Natural killer cell (primary cell): ENCODE data around the gene USP30. TPM values are rescaled to one million over a fixed set of nuclear protein-coding genes. Genes with fewer than 3 reads are reported as not detected.

ENCODE experiments used
- ATAC-seq, 3 donors: fragments of 150-1000 bp in 2 of 3; fragments of 200-7000 bp in 1 of 3; cut with Tn5 transposase; 1 replicate in 1 of 3; 2 replicates in 2 of 3; pipeline ENCODE4 v1.10.0; 2021; ENCODE audit warnings: mild to moderate bottlenecking in 2 of 3, moderate library complexity in 2 of 3
- DNase-seq, 2 donors: peaks; one replicate each; pipeline versions ENCODE4 v3.0.0 to v3.0.0-alpha.2; 2013 to 2021; ENCODE audit warnings: mixed read lengths in 1 of 2
- H3K27ac ChIP-seq: one replicate; pipeline ENCODE4 v1.5.1; 2013; ENCODE audit warnings: mild to moderate bottlenecking, low read length
- H3K27me3 ChIP-seq: one replicate; pipeline ENCODE4 v1.6.1; 2013; ENCODE audit warnings: low read length; ENCODE audit not compliant: control insufficient read depth, insufficient read depth
- H3K36me3 ChIP-seq: one replicate; pipeline ENCODE4 v1.6.1; 2013; ENCODE audit warnings: low read length; ENCODE audit not compliant: control insufficient read depth, insufficient read depth
- H3K4me1 ChIP-seq: one replicate; pipeline ENCODE4 v1.6.1; 2013; ENCODE audit warnings: low read length; ENCODE audit not compliant: control insufficient read depth, insufficient read depth
- H3K4me3 ChIP-seq: one replicate; pipeline ENCODE4 v1.5.1; 2013; ENCODE audit warnings: low read length
- H3K9me3 ChIP-seq: one replicate; pipeline ENCODE4 v1.6.1; 2013; ENCODE audit warnings: low read length; ENCODE audit not compliant: control insufficient read depth, insufficient read depth
- H3K27ac Mint-ChIP-seq, 2 donors: one replicate each; pipeline ENCODE4 v1.8.0; 2022; ENCODE audit warnings: mild to moderate bottlenecking in 2 of 2, mixed read lengths in 2 of 2, moderate library complexity in 1 of 2
- H3K27me3 Mint-ChIP-seq, 2 donors: one replicate each; pipeline ENCODE4 v1.8.0; 2022; ENCODE audit warnings: low read depth in 2 of 2, mixed read lengths in 2 of 2
- H3K36me3 Mint-ChIP-seq: one replicate; pipeline ENCODE4 v1.8.0; 2022; ENCODE audit warnings: mixed read lengths
- H3K4me1 Mint-ChIP-seq, 2 donors: one replicate each; pipeline ENCODE4 v1.8.0; 2022; ENCODE audit warnings: mixed read lengths in 2 of 2
- H3K4me3 Mint-ChIP-seq: one replicate; pipeline ENCODE4 v1.8.0; 2022; ENCODE audit warnings: mild to moderate bottlenecking, moderate library complexity, mixed read lengths
- H3K9me3 Mint-ChIP-seq, 2 donors: one replicate each; pipeline ENCODE4 v1.8.0; 2022; ENCODE audit warnings: mixed read lengths in 2 of 2
- WGBS: methylation state at CpG from one replicate; pipeline ENCODE4 v1.1.7; 2013; ENCODE audit warnings: missing lambda C conversion rate; ENCODE audit not compliant: insufficient coverage; 5-methylcytosine and 5-hydroxymethylcytosine counted together
- intact Hi-C: fragments of 100-400 bp; cut with micrococcal nuclease; formaldehyde crosslinking; loops from one replicate; pipeline ENCODE4 v1.14.2; 2022
- total RNA-seq, 4 donors: library from RNA; stranded (reverse); fragments of 120-200 nt in 1 of 4; gene quantifications; one replicate each; pipeline versions ENCODE4 v1.2.3 to v1.2.4, GENCODE V29; 2013 to 2022
- TF ChIP-seq, protein P1 (sequence below): fragments of 200-600 bp; IDR thresholded peaks from one replicate; pipeline ENCODE4 v1.8.0; 2022; ENCODE audit warnings: antibody characterized with exemption

Gene USP30
- total RNA-seq, 3 donors from 2014 or later (not counting 1 experiment from before 2014, with no cell fraction given): 18.4 to 20.8 (median 20.1) TPM

DNA sequence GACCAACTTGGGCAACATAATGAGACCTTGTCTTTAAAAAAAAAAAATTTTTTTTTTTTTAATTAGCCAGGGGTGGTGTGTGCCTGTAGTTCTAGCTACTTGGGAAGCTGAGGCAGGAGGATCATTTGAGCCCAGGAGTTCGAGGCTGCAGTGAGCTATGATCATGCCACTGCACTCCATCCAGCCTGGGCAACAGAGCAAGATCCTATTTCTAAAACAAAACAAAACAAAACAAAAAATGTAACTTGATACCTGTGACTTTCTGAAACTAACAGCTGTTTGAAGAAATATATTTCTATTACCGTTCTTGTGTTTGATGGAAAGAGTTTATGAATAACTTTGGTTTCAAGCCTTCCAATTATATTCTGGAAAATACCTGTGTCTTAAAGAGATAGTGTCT is 62.3 kb downstream of the USP30 start:
- Mint-ChIP-seq H3K9me3 (no peaks in the 10 kb centered on the region), H3K27me3 (no peaks in the 10 kb centered on the region), H3K36me3 (no peaks in the 10 kb centered on the region), H3K4me1 (peaks cover 0 to 9% of the 10 kb centered on the region in 2 donors), H3K4me3 (no peak overlapping the region), H3K27ac (no peak overlapping the region)
- Histone ChIP-seq H3K4me1 (no peaks in the 10 kb centered on the region), H3K9me3 (no peaks in the 10 kb centered on the region), H3K27ac (no peak overlapping the region), H3K36me3 (peaks cover 3% of the 10 kb centered on the region), H3K27me3 (no peaks in the 10 kb centered on the region), H3K4me3 (no peak overlapping the region)
- TF ChIP-seq, protein P1, sequence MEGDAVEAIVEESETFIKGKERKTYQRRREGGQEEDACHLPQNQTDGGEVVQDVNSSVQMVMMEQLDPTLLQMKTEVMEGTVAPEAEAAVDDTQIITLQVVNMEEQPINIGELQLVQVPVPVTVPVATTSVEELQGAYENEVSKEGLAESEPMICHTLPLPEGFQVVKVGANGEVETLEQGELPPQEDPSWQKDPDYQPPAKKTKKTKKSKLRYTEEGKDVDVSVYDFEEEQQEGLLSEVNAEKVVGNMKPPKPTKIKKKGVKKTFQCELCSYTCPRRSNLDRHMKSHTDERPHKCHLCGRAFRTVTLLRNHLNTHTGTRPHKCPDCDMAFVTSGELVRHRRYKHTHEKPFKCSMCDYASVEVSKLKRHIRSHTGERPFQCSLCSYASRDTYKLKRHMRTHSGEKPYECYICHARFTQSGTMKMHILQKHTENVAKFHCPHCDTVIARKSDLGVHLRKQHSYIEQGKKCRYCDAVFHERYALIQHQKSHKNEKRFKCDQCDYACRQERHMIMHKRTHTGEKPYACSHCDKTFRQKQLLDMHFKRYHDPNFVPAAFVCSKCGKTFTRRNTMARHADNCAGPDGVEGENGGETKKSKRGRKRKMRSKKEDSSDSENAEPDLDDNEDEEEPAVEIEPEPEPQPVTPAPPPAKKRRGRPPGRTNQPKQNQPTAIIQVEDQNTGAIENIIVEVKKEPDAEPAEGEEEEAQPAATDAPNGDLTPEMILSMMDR: no peak
- DNase-seq: no peak
- intact Hi-C loops: no loop called here
- WGBS: 100% methylated on average over 1 of the region's 2 CpGs
- no peak for ATAC-seq

DNA sequence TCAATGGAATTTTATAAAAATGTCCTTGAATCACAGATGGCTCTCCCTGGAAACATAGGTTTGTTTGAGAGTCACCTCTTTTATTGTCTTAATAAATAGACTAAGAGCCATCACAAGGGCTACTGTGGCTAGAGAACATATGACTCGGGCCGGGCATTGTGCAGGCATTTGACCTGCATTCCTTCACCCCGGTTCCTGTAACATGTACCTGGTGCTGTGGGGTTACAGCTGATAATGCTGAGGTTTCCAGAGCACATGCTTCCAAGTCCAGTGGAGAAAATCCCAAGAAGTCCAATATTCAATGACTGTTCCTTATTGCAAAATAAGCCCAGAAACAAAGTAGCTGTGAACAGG is 63.0 kb downstream of the USP30 start:
- Histone ChIP-seq H3K27ac (no peak overlapping the region), H3K9me3 (no peaks in the 10 kb centered on the region), H3K4me1 (no peaks in the 10 kb centered on the region), H3K36me3 (no peaks in the 10 kb centered on the region), H3K27me3 (no peaks in the 10 kb centered on the region), H3K4me3 (no peak overlapping the region)
- H3K27ac Mint-ChIP-seq: no peak overlapping the region
- H3K27me3 Mint-ChIP-seq: no peaks in the 10 kb centered on the region
- DNase-seq: no peak
- no peaks in the 10 kb centered on the region for H3K36me3 Mint-ChIP-seq
- no peaks in the 10 kb centered on the region for H3K9me3 Mint-ChIP-seq
- intact Hi-C loops: no loop called here
- ATAC-seq: no peak
- TF ChIP-seq, protein P1: no peak
- no peak overlapping the region for H3K4me3 Mint-ChIP-seq
- 67% methylated on average over 3 of the region's 3 CpGs for WGBS
- peaks cover 0 to 9% of the 10 kb centered on the region in 2 donors for H3K4me1 Mint-ChIP-seq

DNA sequence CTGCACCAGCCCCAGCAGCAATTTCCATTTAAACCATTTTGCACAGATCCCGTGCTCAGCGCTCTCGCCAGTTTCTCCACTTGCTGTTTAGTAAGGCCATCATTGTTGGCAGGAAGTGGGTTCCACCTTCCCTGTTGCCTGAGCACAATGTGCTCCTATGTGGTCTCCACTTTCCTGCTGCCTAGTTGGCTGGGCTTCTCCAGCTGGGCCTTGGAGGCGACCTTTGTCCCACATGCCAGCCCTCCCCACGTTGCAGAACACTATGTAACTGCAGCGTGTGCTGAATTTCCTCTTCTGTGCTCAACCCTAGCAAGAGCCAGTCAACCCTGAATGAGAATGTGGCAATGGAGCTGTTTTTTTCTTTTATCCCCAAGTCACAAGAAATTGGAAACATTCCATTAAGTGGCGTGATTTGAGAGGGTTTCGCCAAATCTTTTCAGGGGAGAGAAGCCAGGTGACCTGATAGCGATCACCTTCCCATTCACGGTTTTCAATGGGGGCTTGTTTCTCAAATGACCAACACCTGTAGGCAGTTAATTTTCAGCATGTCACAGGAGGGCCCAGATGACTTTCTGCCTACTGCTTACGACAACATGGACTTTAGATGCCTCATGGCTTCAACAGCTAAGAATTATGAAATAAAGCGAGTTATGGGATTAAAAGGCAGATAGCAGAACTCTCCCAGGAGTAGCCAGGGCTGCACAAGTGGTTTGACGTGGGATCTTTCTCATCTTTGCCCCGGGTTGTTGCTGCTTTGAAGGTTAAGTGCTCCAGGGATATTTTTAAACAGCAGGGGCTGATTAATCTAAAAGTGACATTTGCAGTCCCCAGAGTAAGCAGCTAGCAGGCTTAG is 63.6 kb downstream of the USP30 start, which contains the start of gene ACACB:
TSS of gene ACACB (plus strand) at position 830 of the 853 bp plus-strand sequence. CDS start 22,819 bp downstream, outside the sequence.
- H3K27ac Mint-ChIP-seq: no peak within 1 kb of the TSS
- Histone ChIP-seq H3K27me3 (no peaks in the 10 kb centered on the region), H3K27ac (no peak within 1 kb of the TSS), H3K4me3 (no peak within 1 kb of the TSS), H3K36me3 (no peaks in the 10 kb centered on the region), H3K4me1 (no peaks in the 10 kb centered on the region), H3K9me3 (no peaks in the 10 kb centered on the region)
- H3K9me3 Mint-ChIP-seq: no peaks in the 10 kb centered on the region
- H3K36me3 Mint-ChIP-seq: no peaks in the 10 kb centered on the region
- intact Hi-C loops: no loop called here
- H3K27me3 Mint-ChIP-seq: no peaks in the 10 kb centered on the region
- H3K4me3 Mint-ChIP-seq: no peak within 1 kb of the TSS
- TF ChIP-seq, protein P1: no peak
- 55% methylated on average over 14 of the region's 14 CpGs for WGBS
- peaks cover 0 to 9% of the 10 kb centered on the region in 2 donors for H3K4me1 Mint-ChIP-seq
- no peak for DNase-seq
- ATAC-seq: no peak
